ENCODE results near the gene SERTAD3.
"Not testable (repeated sequence)": the region's sequence is repeated elsewhere in the genome, so short reads cannot be mapped to it uniquely, and the experiment has no call there.

SERTAD3 gene

GRCh38 chr19:40450664-40451063 is 6.5 kb upstream of the SERTAD3 start:
- H3K4me1 Mint-ChIP-seq (ENCODE audit: low read depth in 2 of 2): peaks cover 0 to 5% of the 10 kb centered on the region in 2 donors
- no peaks in the 10 kb centered on the region for H3K9me3 Mint-ChIP-seq
- no peaks in the 10 kb centered on the region for H3K36me3 Mint-ChIP-seq (ENCODE audit: insufficient read depth)
- H3K27me3 Mint-ChIP-seq: no peaks in the 10 kb centered on the region
- DNase-seq (no peak), ATAC-seq (replicated peaks) (no peak)
- H3K27ac Mint-ChIP-seq: no peak overlapping the region
- no peak overlapping the region for H3K4me3 Mint-ChIP-seq

GRCh38 chr19:40449506-40449905 is 5.4 kb upstream of the SERTAD3 start:
- no peak overlapping the region for H3K4me3 Mint-ChIP-seq
- ATAC-seq (replicated peaks): no peak
- H3K9me3 Mint-ChIP-seq: no peaks in the 10 kb centered on the region
- H3K27me3 Mint-ChIP-seq: no peaks in the 10 kb centered on the region
- no peak overlapping the region for H3K27ac Mint-ChIP-seq
- peaks cover 3% of the 10 kb centered on the region for H3K36me3 Mint-ChIP-seq (ENCODE audit: insufficient read depth)
- DNase-seq: no peak
- peaks cover 5 to 9% of the 10 kb centered on the region in 2 donors for H3K4me1 Mint-ChIP-seq (ENCODE audit: low read depth in 2 of 2)

GRCh38 chr19:40446263-40446784 is 2.2 kb upstream of the SERTAD3 start:
- Mint-ChIP-seq H3K4me3 (peak overlapping the region in 1 of 2 donors; percentile 4), H3K27me3 (no peaks in the 10 kb centered on the region), H3K36me3 (ENCODE audit: insufficient read depth) (peaks cover 29% of the 10 kb centered on the region), H3K27ac (peak overlapping the region in 1 of 2 donors; percentile 46), H3K4me1 (ENCODE audit: low read depth in 2 of 2) (peaks cover 11 to 25% of the 10 kb centered on the region in 2 donors), H3K9me3 (no peaks in the 10 kb centered on the region)
- DNase-seq: no peak
- ATAC-seq (replicated peaks): no peak

- ATAC-seq (replicated peaks) (no peak), DNase-seq (no peak)
- peaks cover 34% of the 10 kb centered on the region for H3K36me3 Mint-ChIP-seq (ENCODE audit: insufficient read depth)
- peaks cover 11 to 25% of the 10 kb centered on the region in 2 donors for H3K4me1 Mint-ChIP-seq (ENCODE audit: low read depth in 2 of 2)
- H3K9me3 Mint-ChIP-seq: no peaks in the 10 kb centered on the region
- peak overlapping the region; percentile 29 to 51 for H3K4me3 Mint-ChIP-seq
- peak overlapping the region in 1 of 2 donors; percentile 93 for H3K27ac Mint-ChIP-seq
- no peaks in the 10 kb centered on the region for H3K27me3 Mint-ChIP-seq
These were observed 1.7 kb upstream of the SERTAD3 start for GRCh38 chr19:40445780-40446262.

- Mint-ChIP-seq H3K36me3 (ENCODE audit: insufficient read depth) (peaks cover 39% of the 10 kb centered on the region), H3K9me3 (no peaks in the 10 kb centered on the region), H3K27me3 (no peaks in the 10 kb centered on the region), H3K4me1 (ENCODE audit: low read depth in 2 of 2) (peaks cover 11 to 25% of the 10 kb centered on the region in 2 donors), H3K4me3 (peak overlapping the region; percentile 94 to 98), H3K27ac (peak overlapping the region; percentile 93 to 96)
- DNase-seq (no peak), ATAC-seq (replicated peaks) (no peak)
These were observed 734 bp upstream of the SERTAD3 start for GRCh38 chr19:40444825-40445312.

- H3K9me3 Mint-ChIP-seq: no peaks in the 10 kb centered on the region
- peak overlapping the region; percentile 93 to 96 for H3K27ac Mint-ChIP-seq
- H3K4me3 Mint-ChIP-seq: peak overlapping the region; percentile 94 to 98
- H3K4me1 Mint-ChIP-seq (ENCODE audit: low read depth in 2 of 2): peaks cover 13 to 25% of the 10 kb centered on the region in 2 donors
- H3K36me3 Mint-ChIP-seq (ENCODE audit: insufficient read depth): peaks cover 39% of the 10 kb centered on the region
- peak; percentile 96 to 99 (median 97) for DNase-seq
- peak; percentile 78 for ATAC-seq (replicated peaks)
- no peaks in the 10 kb centered on the region for H3K27me3 Mint-ChIP-seq
These were observed 770 bp downstream of the SERTAD3 start for GRCh38 chr19:40443131-40443999.

GRCh38 chr19:40442328-40443130 is 1.6 kb downstream of the SERTAD3 start:
- Mint-ChIP-seq H3K27ac (peak overlapping the region; percentile 93 to 96), H3K4me3 (peak overlapping the region; percentile 94 to 98), H3K4me1 (ENCODE audit: low read depth in 2 of 2) (peaks cover 13 to 28% of the 10 kb centered on the region in 2 donors), H3K27me3 (no peaks in the 10 kb centered on the region), H3K36me3 (ENCODE audit: insufficient read depth) (peaks cover 43% of the 10 kb centered on the region), H3K9me3 (no peaks in the 10 kb centered on the region)
- ATAC-seq (replicated peaks): no peak
- DNase-seq: no peak

- no peak for ATAC-seq (replicated peaks)
- Mint-ChIP-seq H3K27me3 (no peaks in the 10 kb centered on the region), H3K4me1 (ENCODE audit: low read depth in 2 of 2) (peaks cover 13 to 28% of the 10 kb centered on the region in 2 donors), H3K27ac (peak overlapping the region; percentile 80 to 96), H3K9me3 (no peaks in the 10 kb centered on the region), H3K4me3 (peak overlapping the region; percentile 94 to 98), H3K36me3 (ENCODE audit: insufficient read depth) (peaks cover 43% of the 10 kb centered on the region)
- no peak for DNase-seq
These were observed 2.3 kb downstream of the SERTAD3 start for GRCh38 chr19:40441719-40442253.

GRCh38 chr19:40438284-40438683 is 5.9 kb downstream of the SERTAD3 start:
- no peak for DNase-seq
- no peak overlapping the region for H3K4me3 Mint-ChIP-seq
- H3K9me3 Mint-ChIP-seq: no peaks in the 10 kb centered on the region
- ATAC-seq (replicated peaks): no peak
- H3K27me3 Mint-ChIP-seq: no peaks in the 10 kb centered on the region
- H3K36me3 Mint-ChIP-seq (ENCODE audit: insufficient read depth): peaks cover 31% of the 10 kb centered on the region
- H3K27ac Mint-ChIP-seq: no peak overlapping the region
- H3K4me1 Mint-ChIP-seq (ENCODE audit: low read depth in 2 of 2): peaks cover 12 to 19% of the 10 kb centered on the region in 2 donors

GRCh38 chr19:40433391-40434216 is 10.5 kb downstream of the SERTAD3 start:
- DNase-seq: peak; percentile 19 to 33 (median 31)
- peak overlapping the region; percentile 74 to 90 for H3K4me3 Mint-ChIP-seq
- peak; percentile 92 for ATAC-seq (replicated peaks)
- H3K27ac Mint-ChIP-seq: peak overlapping the region; percentile 57 to 89
- H3K4me1 Mint-ChIP-seq (ENCODE audit: low read depth in 2 of 2): peaks cover 6 to 12% of the 10 kb centered on the region in 2 donors
- H3K36me3 Mint-ChIP-seq (ENCODE audit: insufficient read depth): peaks cover 7% of the 10 kb centered on the region
- H3K9me3 Mint-ChIP-seq: no peaks in the 10 kb centered on the region
- no peaks in the 10 kb centered on the region for H3K27me3 Mint-ChIP-seq

GRCh38 chr19:40432760-40433159 is 11.4 kb downstream of the SERTAD3 start:
- H3K4me1 Mint-ChIP-seq (ENCODE audit: low read depth in 2 of 2); DNase-seq; ATAC-seq (replicated peaks); H3K9me3 Mint-ChIP-seq; H3K36me3 Mint-ChIP-seq (ENCODE audit: insufficient read depth); H3K27me3 Mint-ChIP-seq: not testable (repeated sequence)
- H3K27ac Mint-ChIP-seq: peak overlapping the region in 1 of 2 donors; percentile 57
- peak overlapping the region; percentile 74 to 90 for H3K4me3 Mint-ChIP-seq

- no peak overlapping the region for H3K27ac Mint-ChIP-seq
- H3K4me1 Mint-ChIP-seq (ENCODE audit: low read depth in 2 of 2): peaks cover 6 to 8% of the 10 kb centered on the region in 2 donors
- no peak for ATAC-seq (replicated peaks)
- H3K4me3 Mint-ChIP-seq: no peak overlapping the region
- H3K36me3 Mint-ChIP-seq (ENCODE audit: insufficient read depth): peaks cover 3% of the 10 kb centered on the region
- H3K9me3 Mint-ChIP-seq: no peaks in the 10 kb centered on the region
- DNase-seq: no peak
- no peaks in the 10 kb centered on the region for H3K27me3 Mint-ChIP-seq
These were observed 12.4 kb downstream of the SERTAD3 start for GRCh38 chr19:40431698-40432097.
